ENCODE data around the gene FAM171A1. TPM values are rescaled to one million over a fixed set of nuclear protein-coding genes. Genes with fewer than 3 reads are reported as not detected.

FAM171A1 gene
- polyA plus RNA-seq, 4 donors = 9.2 to 28.4 (median 18.2) TPM

GRCh38 chr10:15266117-15266516 is 105.0 kb downstream of the FAM171A1 start:
- FAIRE-seq (no peak), DNase-seq (no peak)
- H3K4me3 ChIP-seq (ENCODE audit: low read depth in 1 of 3, low read length in 3 of 3) = no peak overlapping the region
- WGBS, 3 donors = 88 to 94% (median 89%) methylated on average over 5 of the region's 5 CpGs
- H3K9me3 ChIP-seq (ENCODE audit: control insufficient read depth in 2 of 2, insufficient read depth in 1 of 2, low read depth in 1 of 2, low read length in 1 of 2) = peaks cover 0 to 15% of the 10 kb centered on the region in 2 donors
- no peak overlapping the region for H3K27ac ChIP-seq (ENCODE audit: low read depth in 1 of 3, low read length in 2 of 3)
- no peaks in the 10 kb centered on the region for H3K4me1 ChIP-seq (ENCODE audit: control insufficient read depth in 3 of 3, insufficient read depth in 2 of 3, low read depth in 1 of 3, low read length in 2 of 3)
- H3K36me3 ChIP-seq (ENCODE audit: control insufficient read depth in 3 of 3, insufficient read depth in 2 of 3, low read depth in 1 of 3, low read length in 3 of 3) = peaks cover 0 to 36% (median 0%) of the 10 kb centered on the region in 3 donors
- H3K27me3 ChIP-seq (ENCODE audit: control insufficient read depth in 3 of 3, insufficient read depth in 3 of 3, low read length in 3 of 3) = no peaks in the 10 kb centered on the region

GRCh38 chr10:15265558-15265957 is 105.5 kb downstream of the FAM171A1 start:
- 64 to 87% (median 68%) methylated on average over 2 of the region's 2 CpGs for WGBS, 3 donors
- Histone ChIP-seq H3K9me3 (ENCODE audit: control insufficient read depth in 2 of 2, insufficient read depth in 1 of 2, low read depth in 1 of 2, low read length in 1 of 2) (peaks cover 0 to 15% of the 10 kb centered on the region in 2 donors), H3K36me3 (ENCODE audit: control insufficient read depth in 3 of 3, insufficient read depth in 2 of 3, low read depth in 1 of 3, low read length in 3 of 3) (peaks cover 0 to 36% (median 0%) of the 10 kb centered on the region in 3 donors), H3K27me3 (ENCODE audit: control insufficient read depth in 3 of 3, insufficient read depth in 3 of 3, low read length in 3 of 3) (no peaks in the 10 kb centered on the region), H3K27ac (ENCODE audit: low read depth in 1 of 3, low read length in 2 of 3) (no peak overlapping the region), H3K4me1 (ENCODE audit: control insufficient read depth in 3 of 3, insufficient read depth in 2 of 3, low read depth in 1 of 3, low read length in 2 of 3) (no peaks in the 10 kb centered on the region), H3K4me3 (ENCODE audit: low read depth in 1 of 3, low read length in 3 of 3) (no peak overlapping the region)
- FAIRE-seq = no peak
- no peak for DNase-seq

GRCh38 chr10:15265056-15265455 is 106.0 kb downstream of the FAM171A1 start:
- Histone ChIP-seq H3K27me3 (ENCODE audit: control insufficient read depth in 3 of 3, insufficient read depth in 3 of 3, low read length in 3 of 3) (no peaks in the 10 kb centered on the region), H3K36me3 (ENCODE audit: control insufficient read depth in 3 of 3, insufficient read depth in 2 of 3, low read depth in 1 of 3, low read length in 3 of 3) (peaks cover 0 to 36% (median 0%) of the 10 kb centered on the region in 3 donors), H3K4me3 (ENCODE audit: low read depth in 1 of 3, low read length in 3 of 3) (no peak overlapping the region), H3K4me1 (ENCODE audit: control insufficient read depth in 3 of 3, insufficient read depth in 2 of 3, low read depth in 1 of 3, low read length in 2 of 3) (no peaks in the 10 kb centered on the region), H3K27ac (ENCODE audit: low read depth in 1 of 3, low read length in 2 of 3) (no peak overlapping the region), H3K9me3 (ENCODE audit: control insufficient read depth in 2 of 2, insufficient read depth in 1 of 2, low read depth in 1 of 2, low read length in 1 of 2) (peaks cover 0 to 10% of the 10 kb centered on the region in 2 donors)
- no peak for FAIRE-seq
- WGBS, 3 donors = 86 to 90% (median 87%) methylated on average over 7 of the region's 7 CpGs
- no peak for DNase-seq

- no peak overlapping the region for H3K27ac ChIP-seq (ENCODE audit: low read depth in 1 of 3, low read length in 2 of 3)
- no peak for DNase-seq
- H3K9me3 ChIP-seq (ENCODE audit: control insufficient read depth in 2 of 2, insufficient read depth in 1 of 2, low read depth in 1 of 2, low read length in 1 of 2) = no peaks in the 10 kb centered on the region
- no peaks in the 10 kb centered on the region for H3K4me1 ChIP-seq (ENCODE audit: control insufficient read depth in 3 of 3, insufficient read depth in 2 of 3, low read depth in 1 of 3, low read length in 2 of 3)
- H3K27me3 ChIP-seq (ENCODE audit: control insufficient read depth in 3 of 3, insufficient read depth in 3 of 3, low read length in 3 of 3) = no peaks in the 10 kb centered on the region
- no peak overlapping the region for H3K4me3 ChIP-seq (ENCODE audit: low read depth in 1 of 3, low read length in 3 of 3)
- H3K36me3 ChIP-seq (ENCODE audit: control insufficient read depth in 3 of 3, insufficient read depth in 2 of 3, low read depth in 1 of 3, low read length in 3 of 3) = peaks cover 0 to 28% (median 0%) of the 10 kb centered on the region in 3 donors
- FAIRE-seq = no peak
- 93 to 96% (median 95%) methylated on average over 8 of the region's 8 CpGs for WGBS, 3 donors
Measured at GRCh38 chr10:15263657-15264323, 107.3 kb downstream of the FAM171A1 start.

- Histone ChIP-seq H3K36me3 (ENCODE audit: control insufficient read depth in 3 of 3, insufficient read depth in 2 of 3, low read depth in 1 of 3, low read length in 3 of 3) (peaks cover 0 to 21% (median 0%) of the 10 kb centered on the region in 3 donors), H3K4me3 (ENCODE audit: low read depth in 1 of 3, low read length in 3 of 3) (no peak overlapping the region), H3K4me1 (ENCODE audit: control insufficient read depth in 3 of 3, insufficient read depth in 2 of 3, low read depth in 1 of 3, low read length in 2 of 3) (no peaks in the 10 kb centered on the region), H3K27me3 (ENCODE audit: control insufficient read depth in 3 of 3, insufficient read depth in 3 of 3, low read length in 3 of 3) (no peaks in the 10 kb centered on the region), H3K27ac (ENCODE audit: low read depth in 1 of 3, low read length in 2 of 3) (no peak overlapping the region), H3K9me3 (ENCODE audit: control insufficient read depth in 2 of 2, insufficient read depth in 1 of 2, low read depth in 1 of 2, low read length in 1 of 2) (no peaks in the 10 kb centered on the region)
- FAIRE-seq (no peak), DNase-seq (peak; percentile 44 to 55)
- 35 to 47% (median 43%) methylated on average over 10 of the region's 10 CpGs for WGBS, 3 donors
Measured at GRCh38 chr10:15262036-15262713, 108.9 kb downstream of the FAM171A1 start.

GRCh38 chr10:15259136-15259535 is 112.0 kb downstream of the FAM171A1 start:
- peaks cover 0 to 16% (median 0%) of the 10 kb centered on the region in 3 donors for H3K36me3 ChIP-seq (ENCODE audit: control insufficient read depth in 3 of 3, insufficient read depth in 2 of 3, low read depth in 1 of 3, low read length in 3 of 3)
- H3K4me3 ChIP-seq (ENCODE audit: low read depth in 1 of 3, low read length in 3 of 3) = no peak overlapping the region
- H3K27me3 ChIP-seq (ENCODE audit: control insufficient read depth in 3 of 3, insufficient read depth in 3 of 3, low read length in 3 of 3) = no peaks in the 10 kb centered on the region
- no peak overlapping the region for H3K27ac ChIP-seq (ENCODE audit: low read depth in 1 of 3, low read length in 2 of 3)
- peaks cover 0 to 1% (median 0%) of the 10 kb centered on the region in 3 donors for H3K4me1 ChIP-seq (ENCODE audit: control insufficient read depth in 3 of 3, insufficient read depth in 2 of 3, low read depth in 1 of 3, low read length in 2 of 3)
- DNase-seq (no peak), FAIRE-seq (no peak)
- 86 to 92% (median 92%) methylated on average over 2 of the region's 2 CpGs for WGBS, 3 donors
- no peaks in the 10 kb centered on the region for H3K9me3 ChIP-seq (ENCODE audit: control insufficient read depth in 2 of 2, insufficient read depth in 1 of 2, low read depth in 1 of 2, low read length in 1 of 2)

- no peak overlapping the region for H3K4me3 ChIP-seq (ENCODE audit: low read depth in 1 of 3, low read length in 3 of 3)
- no peaks in the 10 kb centered on the region for H3K9me3 ChIP-seq (ENCODE audit: control insufficient read depth in 2 of 2, insufficient read depth in 1 of 2, low read depth in 1 of 2, low read length in 1 of 2)
- FAIRE-seq = no peak
- no peaks in the 10 kb centered on the region for H3K27me3 ChIP-seq (ENCODE audit: control insufficient read depth in 3 of 3, insufficient read depth in 3 of 3, low read length in 3 of 3)
- peaks cover 0 to 3% (median 0%) of the 10 kb centered on the region in 3 donors for H3K4me1 ChIP-seq (ENCODE audit: control insufficient read depth in 3 of 3, insufficient read depth in 2 of 3, low read depth in 1 of 3, low read length in 2 of 3)
- H3K36me3 ChIP-seq (ENCODE audit: control insufficient read depth in 3 of 3, insufficient read depth in 2 of 3, low read depth in 1 of 3, low read length in 3 of 3) = peaks cover 0 to 18% (median 0%) of the 10 kb centered on the region in 3 donors
- WGBS, 3 donors = 92 to 98% (median 92%) methylated on average over 6 of the region's 6 CpGs
- H3K27ac ChIP-seq (ENCODE audit: low read depth in 1 of 3, low read length in 2 of 3) = no peak overlapping the region
- DNase-seq = no peak
Measured at GRCh38 chr10:15258255-15258654, 112.8 kb downstream of the FAM171A1 start.

- Histone ChIP-seq H3K4me1 (ENCODE audit: control insufficient read depth in 3 of 3, insufficient read depth in 2 of 3, low read depth in 1 of 3, low read length in 2 of 3) (peaks cover 0 to 3% (median 0%) of the 10 kb centered on the region in 3 donors), H3K36me3 (ENCODE audit: control insufficient read depth in 3 of 3, insufficient read depth in 2 of 3, low read depth in 1 of 3, low read length in 3 of 3) (peaks cover 0 to 15% (median 0%) of the 10 kb centered on the region in 3 donors), H3K4me3 (ENCODE audit: low read depth in 1 of 3, low read length in 3 of 3) (no peak overlapping the region), H3K27ac (ENCODE audit: low read depth in 1 of 3, low read length in 2 of 3) (no peak overlapping the region), H3K9me3 (ENCODE audit: control insufficient read depth in 2 of 2, insufficient read depth in 1 of 2, low read depth in 1 of 2, low read length in 1 of 2) (no peaks in the 10 kb centered on the region), H3K27me3 (ENCODE audit: control insufficient read depth in 3 of 3, insufficient read depth in 3 of 3, low read length in 3 of 3) (no peaks in the 10 kb centered on the region)
- no peak for DNase-seq
- no peak for FAIRE-seq
- WGBS, 3 donors = 90 to 93% (median 90%) methylated on average over 6 of the region's 6 CpGs
Measured at GRCh38 chr10:15255961-15256360, 115.1 kb downstream of the FAM171A1 start.

All from small intestine (tissue), 7 donors.